Vagina (tissue), 2 donors: Measurements from ENCODE around the gene ZMYND11.
"Not testable (repeated sequence)": the region's sequence is repeated elsewhere in the genome, so short reads cannot be mapped to it uniquely, and the experiment has no call there.

ENCODE experiments used
- POLR2AphosphoS5 ChIP-seq, 2 donors: sonication (generic); formaldehyde crosslinking; IDR thresholded peaks; one replicate each; pipeline ENCODE4 v1.9.0; 2017; ENCODE audit warnings: antibody characterized with exemption in 2 of 2, mild to moderate bottlenecking in 2 of 2, low read depth in 1 of 2; ENCODE audit not compliant: insufficient read depth in 1 of 2
- TF ChIP-seq, protein P1 (sequence below), 3 experiments: fragments of 450-650 bp in 2 of 3; fragments of 200-600 bp in 1 of 3; sonication (generic) in 1 of 3; IDR thresholded peaks; one replicate each; pipeline ENCODE4 v1.5.1; 2017 to 2019; ENCODE audit warnings: antibody characterized with exemption in 3 of 3, mild to moderate bottlenecking in 2 of 3, moderate library complexity in 2 of 3

- TF ChIP-seq, protein P1, sequence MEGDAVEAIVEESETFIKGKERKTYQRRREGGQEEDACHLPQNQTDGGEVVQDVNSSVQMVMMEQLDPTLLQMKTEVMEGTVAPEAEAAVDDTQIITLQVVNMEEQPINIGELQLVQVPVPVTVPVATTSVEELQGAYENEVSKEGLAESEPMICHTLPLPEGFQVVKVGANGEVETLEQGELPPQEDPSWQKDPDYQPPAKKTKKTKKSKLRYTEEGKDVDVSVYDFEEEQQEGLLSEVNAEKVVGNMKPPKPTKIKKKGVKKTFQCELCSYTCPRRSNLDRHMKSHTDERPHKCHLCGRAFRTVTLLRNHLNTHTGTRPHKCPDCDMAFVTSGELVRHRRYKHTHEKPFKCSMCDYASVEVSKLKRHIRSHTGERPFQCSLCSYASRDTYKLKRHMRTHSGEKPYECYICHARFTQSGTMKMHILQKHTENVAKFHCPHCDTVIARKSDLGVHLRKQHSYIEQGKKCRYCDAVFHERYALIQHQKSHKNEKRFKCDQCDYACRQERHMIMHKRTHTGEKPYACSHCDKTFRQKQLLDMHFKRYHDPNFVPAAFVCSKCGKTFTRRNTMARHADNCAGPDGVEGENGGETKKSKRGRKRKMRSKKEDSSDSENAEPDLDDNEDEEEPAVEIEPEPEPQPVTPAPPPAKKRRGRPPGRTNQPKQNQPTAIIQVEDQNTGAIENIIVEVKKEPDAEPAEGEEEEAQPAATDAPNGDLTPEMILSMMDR (IDR thresholded peaks at IDR 0.05): not testable (repeated sequence)
- TF ChIP-seq POLR2AphosphoS5 (IDR thresholded peaks at IDR 0.05; ENCODE audit: insufficient read depth in 1 of 2, low read depth in 1 of 2): not testable (repeated sequence)
These were observed 129.8 kb downstream of the ZMYND11 start for GRCh38 chr10:265074-265440.
